Right renal cortex interstitium (tissue), 3 donors: ENCODE data around the gene TAF4. TPM values are rescaled to one million over a fixed set of nuclear protein-coding genes. Genes with fewer than 3 reads are reported as not detected.
"Not testable (repeated sequence)": the region's sequence is repeated elsewhere in the genome, so short reads cannot be mapped to it uniquely, and the experiment has no call there.

Source experiments
- DNase-seq, 3 donors: peaks; one replicate each; pipeline ENCODE4 v3.0.0-alpha.2; 2013; ENCODE audit warnings: low read depth in 3 of 3, low spot score in 2 of 3
- polyA plus RNA-seq, 3 donors: library from polyadenylated mRNA; unstranded; fragments of 120-200 nt; gene quantifications; one replicate each; pipeline ENCODE4 v1.2.1, GENCODE V29; 2013; ENCODE audit not compliant: insufficient read length in 3 of 3

The TAF4 gene
- polyA plus RNA-seq, 3 donors: 14.1 to 16.1 (median 14.8) TPM

DNA sequence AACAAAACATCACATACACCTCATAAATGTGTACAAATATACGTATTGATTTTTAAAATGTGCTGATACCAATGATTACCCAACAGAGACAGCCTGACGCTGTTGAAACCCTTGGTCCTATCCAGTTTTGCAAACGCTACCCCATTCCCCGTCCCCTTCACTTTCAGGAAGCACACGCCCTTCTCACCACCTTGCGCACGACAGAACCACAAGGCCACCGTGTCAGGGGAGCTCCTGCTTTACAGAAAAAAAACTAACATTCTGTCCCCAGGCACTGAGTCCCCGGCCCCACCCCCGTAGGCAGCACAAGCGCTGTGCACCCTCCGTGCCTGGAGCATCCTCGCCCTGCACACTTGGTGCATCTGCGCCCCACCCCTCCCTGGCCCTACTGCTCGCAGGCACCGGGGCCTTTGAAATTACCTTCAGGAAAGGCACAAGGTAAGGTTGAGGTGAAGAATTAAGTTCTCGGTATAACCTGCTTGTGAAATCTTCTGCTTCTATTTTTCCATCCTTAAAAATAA, 58.5 kb downstream of the TAF4 start:
- DNase-seq: no peak

DNA sequence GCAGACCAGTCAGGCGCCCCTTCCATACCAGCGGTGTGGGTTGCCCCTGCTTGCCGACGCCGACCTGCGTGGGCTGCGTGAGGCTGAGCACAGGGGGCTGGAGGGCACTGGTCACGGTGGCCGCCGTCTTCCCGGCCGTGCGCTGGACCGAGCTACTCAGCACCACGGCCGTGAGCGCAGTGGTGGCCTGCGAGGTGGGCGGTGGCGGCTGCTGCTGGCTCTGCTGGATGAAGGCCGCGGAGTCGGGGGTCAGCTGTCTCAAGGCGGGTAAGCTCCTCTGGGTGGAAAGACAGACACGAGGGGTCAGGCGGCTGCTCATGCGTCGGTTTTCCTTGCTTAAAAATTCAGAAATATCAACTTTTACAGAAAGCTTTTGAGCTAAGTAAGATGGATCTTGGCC, 59.2 kb downstream of the TAF4 start:
- no peak for DNase-seq

DNA sequence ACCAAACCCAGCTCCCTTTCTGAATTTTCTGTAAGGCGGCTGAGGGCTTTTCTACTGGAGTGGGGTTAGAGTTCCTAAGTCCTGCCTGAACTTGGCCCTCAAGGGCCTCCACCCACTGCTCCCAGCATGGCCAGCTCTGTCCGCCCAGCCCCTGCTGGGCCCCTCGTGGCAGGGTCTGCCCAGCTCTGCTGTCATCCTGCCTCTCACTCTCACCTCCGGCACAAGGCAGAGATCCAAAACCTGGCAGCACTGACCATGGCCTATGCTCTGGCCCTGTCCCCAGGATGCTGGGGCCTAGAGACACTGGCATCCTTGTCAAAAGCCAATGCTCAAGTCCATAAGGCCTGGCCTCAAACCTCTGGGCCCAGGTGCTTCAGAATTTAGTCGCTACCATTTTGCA, 61.1 kb downstream of the TAF4 start:
- no peak for DNase-seq

DNA sequence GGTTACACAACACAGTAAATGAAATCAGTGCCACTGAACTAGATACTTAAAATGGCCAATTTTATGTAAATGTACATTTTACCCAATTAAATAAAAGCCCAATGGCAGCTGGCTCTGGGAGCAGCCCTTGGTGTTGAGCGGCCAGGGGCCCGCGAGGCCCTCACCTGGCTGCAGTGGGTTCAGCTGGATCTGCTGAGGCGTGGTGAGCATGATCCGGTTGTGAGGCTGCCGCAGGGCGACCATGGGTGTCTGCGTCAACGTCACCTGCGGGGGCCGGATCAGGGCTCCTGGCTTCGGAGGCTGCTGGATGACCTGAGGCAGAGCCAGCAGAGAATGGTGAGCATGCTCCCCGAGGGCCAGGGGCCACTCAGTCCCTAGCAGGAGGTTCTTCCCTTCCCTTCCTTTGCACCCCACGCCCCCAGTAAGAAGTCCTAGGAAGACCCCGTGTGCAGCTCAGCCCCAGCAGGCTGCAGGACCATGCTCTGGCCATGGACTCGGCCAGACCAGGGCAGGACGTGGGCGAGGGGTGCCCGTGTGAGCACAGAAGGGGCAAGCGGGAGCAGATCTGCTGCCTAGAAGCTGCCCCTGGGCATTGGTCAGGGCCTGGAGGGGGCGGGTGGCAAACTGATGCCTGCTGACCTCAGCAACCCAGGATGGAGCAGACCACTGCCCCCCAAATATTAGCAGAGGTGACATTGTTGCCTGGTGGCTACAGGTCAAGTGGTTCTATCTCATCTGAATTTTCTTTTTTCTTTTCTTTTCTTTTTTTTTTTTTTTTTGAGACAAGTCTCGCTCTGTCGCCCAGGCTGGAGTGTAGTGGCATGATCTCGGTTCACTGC, 61.9 kb downstream of the TAF4 start:
- no peak for DNase-seq

DNA sequence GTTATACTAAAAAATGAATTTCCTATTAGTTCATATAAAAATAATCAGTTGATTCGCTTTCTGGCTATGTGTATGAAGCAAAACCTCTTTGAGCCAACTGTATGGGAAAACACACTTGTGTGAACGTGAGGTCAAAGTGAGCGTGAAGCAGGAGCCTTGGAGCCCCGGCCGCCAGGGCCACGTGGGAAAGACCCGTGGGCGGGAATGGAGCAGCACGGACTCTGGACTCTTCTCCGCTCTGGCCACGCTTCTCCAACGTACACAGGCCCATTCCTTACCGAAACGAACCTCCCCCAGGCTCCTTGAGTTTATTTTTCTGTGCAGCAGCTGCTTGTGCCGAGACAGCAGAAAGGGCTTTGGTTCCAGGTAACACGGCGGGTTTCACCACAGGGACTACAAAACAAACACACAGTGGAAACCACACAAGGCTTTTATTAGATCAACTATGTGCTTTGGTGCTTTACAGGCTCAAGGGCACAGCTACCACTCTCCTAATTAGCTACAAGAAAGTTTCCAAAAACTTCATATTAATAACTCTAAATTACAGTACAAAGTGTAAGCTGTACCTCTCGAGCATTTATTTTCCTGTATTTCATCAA, 62.7 kb downstream of the TAF4 start:
- DNase-seq: no peak

DNA sequence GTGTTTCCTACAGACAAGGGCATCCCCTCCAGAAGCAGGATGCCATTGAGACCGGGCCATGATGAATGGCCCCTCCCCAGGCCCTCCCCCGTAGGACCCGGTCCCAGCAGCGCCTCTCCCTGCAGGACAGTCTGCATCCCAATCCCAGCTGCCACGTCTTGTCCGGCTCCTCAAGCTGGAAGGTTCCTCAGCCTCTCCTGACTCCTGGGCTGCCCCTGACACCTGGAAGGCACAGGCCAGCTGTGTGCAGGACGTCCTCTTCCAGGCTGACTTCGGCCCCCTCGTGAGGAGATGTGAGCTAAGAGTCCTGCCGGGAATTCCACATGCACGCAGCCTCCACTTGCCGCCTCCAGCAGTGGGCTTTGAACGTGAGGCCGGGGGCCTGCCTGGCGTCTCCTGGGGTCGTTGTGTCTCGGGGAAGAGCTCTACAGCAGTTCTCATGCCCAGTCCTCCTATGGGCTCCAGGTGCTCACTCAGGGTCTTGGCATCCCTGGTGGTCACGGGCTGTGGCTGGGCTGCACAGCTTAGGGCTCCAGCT, 64.4 kb downstream of the TAF4 start:
- DNase-seq: no peak

DNA sequence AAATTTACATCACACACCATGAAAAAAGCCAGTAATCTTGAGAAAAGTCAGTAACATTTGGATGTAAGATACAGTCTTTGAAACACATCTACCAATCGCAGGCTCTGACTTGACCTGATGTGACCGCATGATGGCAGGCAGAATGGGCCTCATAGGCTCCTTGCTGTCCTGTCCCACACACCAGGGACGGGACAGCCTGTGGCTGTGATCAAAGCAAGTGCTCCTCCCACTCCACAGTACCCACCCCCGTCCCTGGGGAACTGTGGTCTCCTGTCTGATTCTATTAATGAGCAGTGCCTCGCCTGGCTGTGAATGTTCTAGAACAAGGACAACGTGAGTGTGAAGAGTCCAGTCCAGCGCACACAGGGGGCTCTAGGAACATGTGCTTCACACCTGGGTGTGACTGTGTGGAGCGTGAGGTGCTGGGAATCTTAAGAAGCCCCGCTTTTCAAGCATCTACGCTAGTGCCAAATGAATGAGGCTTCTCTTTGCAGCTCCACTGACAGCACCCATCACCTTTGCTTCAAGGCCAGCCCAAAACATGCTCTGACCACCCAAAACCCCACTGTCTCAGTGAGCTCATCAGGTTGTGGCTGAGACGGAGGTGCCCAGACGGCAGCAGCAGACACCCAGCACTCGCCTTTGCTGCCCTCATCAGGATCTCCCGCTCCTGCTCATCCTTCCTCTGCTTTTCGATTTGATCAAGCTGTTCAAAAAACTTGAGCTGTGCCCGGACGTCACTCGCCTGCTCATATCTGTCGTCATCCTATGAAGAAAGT, 67.1 kb downstream of the TAF4 start:
- DNase-seq: no peak

DNA sequence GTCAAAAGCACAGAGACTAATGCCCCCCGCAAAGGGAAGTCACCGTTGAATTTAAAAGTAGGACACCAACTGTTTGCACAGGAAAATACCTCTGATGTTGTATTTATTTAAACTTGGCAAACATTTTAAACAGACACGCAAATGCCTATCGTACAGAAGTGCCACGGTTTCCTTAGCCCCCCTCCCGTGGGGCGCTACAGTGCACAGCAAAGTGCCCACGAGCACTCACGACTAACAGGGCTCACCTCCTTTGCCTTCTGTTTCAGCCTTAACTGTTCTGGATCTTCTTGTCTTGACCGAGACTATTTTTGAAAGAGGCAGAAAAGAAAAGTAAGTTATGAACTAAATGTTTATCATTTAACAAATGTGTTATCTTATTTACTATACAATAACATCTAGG, 67.8 kb downstream of the TAF4 start:
- no peak for DNase-seq

DNA sequence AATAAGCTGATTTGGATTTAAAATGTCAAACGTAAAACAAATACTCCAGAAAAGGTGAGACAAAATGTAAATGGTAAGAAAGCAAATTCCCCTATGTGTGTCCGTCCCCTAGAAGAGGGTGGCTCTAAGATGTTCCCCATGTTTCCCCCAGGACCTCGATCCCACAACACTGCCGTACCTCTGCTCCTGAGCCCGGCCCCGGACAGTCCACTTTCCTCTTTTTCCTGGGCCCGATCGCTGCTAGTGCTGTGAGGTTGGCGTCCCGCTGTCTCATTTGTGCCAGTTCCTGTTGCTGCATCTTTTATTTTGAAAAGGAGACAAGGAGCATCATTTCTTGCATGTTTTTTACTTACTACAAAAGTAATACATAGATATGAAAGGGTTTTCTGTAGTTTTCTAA, 68.3 kb downstream of the TAF4 start:
- no peak for DNase-seq

DNA sequence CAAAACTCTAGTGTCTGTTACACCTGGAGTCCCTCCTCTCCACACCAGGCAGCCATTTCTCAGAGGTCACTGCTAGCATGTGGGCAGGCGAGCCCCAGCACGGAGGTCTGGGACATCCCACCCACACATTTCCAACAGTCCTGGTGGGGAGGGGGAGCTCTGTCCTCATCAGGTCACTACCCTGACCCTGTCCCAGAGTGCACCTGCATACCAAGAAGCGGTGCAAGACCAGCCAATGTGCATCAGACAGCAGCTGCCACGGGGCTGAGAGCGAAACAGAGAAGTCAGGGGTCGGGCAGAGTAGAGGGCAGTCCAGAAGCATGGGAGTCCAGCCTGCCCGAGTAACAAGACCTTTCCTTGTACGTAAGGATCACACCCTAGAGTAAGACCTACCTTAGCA, 71.1 kb downstream of the TAF4 start:
- DNase-seq: no peak

DNA sequence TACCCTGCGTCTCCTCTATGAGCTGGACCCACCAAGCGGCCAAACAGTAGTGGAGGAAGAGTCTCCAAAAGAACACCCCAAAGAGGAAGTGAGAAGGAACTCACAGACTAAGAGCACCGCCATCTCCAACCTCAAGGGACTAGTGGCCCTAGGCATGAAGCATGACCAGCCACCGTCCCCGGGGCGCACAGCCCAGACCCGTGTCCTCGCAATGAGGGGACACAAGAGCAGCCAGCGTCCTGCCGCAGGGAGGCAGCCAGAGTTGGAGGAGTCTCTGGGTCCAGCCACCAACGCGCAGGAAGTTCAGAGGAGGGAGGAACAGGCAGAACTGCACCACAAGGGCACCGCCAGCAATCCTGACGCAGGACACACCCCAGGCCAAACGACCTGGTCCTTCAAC, 72.6 kb downstream of the TAF4 start:
- DNase-seq: no peak

DNA sequence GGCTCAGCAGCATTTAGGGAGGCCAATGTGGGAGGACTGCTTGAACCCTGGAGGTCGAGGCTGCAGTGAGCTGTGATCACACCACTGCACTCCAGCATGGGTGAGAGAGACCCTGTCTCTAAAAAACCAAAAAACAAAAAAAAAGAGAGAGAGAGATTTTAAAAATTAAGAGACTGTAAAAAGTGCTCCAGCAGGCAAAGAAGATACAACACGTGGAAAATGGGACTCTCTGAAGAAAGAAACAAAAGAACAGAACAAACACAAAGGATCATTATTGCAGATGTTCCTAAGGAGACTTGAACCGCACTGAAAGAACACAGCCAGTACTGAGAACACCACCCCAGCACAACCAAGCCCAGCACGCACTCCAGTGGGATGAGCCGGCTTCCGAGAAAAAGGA, 74.2 kb downstream of the TAF4 start:
- no peak for DNase-seq

DNA sequence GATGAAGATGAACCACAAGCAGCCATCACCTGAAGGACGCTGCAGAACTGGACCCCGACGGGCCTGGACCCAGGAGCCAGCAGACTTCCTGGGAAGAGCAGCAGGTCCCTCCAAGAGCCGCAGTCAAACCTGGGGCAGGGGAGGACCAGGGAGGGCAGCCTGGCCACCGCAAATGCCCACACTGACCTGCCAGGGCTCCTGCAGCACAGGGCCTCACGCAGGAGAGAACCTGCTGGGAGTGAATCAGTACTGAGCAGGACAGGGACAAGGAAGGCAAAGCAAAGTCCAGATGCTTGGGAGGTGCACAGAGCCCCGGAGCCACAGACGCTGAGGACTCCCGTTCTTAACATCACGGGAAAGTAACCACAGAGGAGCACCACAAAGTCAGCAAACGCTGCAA, 75.2 kb downstream of the TAF4 start:
- DNase-seq: no peak

DNA sequence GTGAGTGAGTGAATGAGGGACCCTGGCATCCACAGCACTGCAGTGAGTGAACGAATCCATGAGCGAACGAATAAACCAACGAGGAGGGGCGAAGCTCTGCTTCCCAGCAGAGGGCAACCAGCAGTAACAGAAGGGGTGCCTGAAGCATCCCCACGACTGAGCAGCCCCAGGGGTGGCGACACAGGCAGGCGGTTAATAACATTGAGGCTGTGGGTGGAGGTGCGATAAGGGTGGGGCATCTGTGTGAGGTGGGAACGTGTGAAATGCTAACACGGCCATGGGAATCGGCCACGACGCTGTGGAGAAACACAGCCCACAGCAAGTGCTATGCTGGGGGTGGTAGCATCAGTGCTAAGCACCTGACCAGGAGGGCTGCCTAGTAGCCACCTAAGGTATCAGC, 75.9 kb downstream of the TAF4 start:
- DNase-seq: no peak

DNA sequence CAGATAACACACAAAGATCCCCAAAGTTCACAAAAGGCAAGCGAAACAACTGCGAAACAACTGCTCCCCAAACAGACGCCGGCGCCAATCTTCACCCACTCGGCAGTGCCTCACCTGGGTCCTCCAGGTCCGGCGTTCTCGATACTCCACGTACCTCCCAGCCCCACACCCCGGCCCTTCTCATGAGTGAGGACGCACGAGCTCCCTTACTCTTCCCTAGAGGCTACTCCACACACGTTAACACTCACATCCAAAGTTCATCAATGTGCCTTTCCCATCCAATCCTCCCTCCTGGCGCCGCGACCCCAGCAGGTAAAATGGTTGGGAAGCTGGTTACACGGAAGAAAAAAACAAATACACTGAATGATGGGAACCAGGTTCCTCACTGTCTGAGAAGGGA, 77.0 kb downstream of the TAF4 start:
- no peak for DNase-seq

DNA sequence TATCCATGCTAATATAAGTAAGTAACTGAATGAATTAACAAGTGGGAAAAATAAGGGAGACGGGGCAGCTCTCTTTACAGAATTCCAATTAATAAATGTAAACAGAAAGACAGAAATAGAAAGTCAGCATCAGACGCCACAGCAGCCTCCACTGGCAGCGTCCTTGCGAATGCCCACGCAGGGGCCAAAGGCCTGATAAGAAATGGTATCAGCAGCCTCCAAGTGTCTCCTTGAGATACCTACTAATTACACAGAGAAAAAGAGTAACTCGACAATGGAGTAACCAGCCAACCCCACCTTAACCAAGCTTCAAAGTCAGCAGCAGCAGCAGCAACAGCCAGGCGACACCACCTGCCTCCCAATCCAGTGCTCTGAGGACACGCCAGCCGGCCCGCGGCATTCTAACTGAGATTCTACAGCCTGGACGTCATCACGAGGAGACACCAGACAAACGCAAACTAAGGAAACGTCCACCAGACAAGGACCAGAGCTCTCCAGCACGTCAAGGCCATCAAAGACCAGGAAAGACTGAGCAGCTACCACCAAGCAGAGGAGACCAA, 78.8 kb downstream of the TAF4 start:
- no peak for DNase-seq

DNA sequence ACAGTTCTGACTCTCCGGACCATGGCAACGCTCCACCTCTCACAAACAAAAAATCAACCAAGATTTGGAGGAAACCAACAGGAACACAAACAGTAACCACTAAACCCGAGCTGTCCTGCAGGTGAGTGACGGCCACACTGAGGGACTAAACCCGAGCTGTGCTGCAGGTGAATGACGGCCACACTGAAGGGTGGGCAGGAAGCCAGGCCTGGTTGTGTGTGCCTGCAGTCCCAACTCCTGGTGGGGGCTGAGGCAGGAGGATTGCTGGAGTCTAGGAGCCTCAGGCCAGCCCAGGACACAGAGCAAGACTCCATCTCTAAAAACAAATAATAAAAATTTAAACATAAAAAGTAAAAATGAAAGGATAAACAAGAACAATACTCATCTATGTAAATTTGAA, 80.6 kb downstream of the TAF4 start:
- no peak for DNase-seq

DNA sequence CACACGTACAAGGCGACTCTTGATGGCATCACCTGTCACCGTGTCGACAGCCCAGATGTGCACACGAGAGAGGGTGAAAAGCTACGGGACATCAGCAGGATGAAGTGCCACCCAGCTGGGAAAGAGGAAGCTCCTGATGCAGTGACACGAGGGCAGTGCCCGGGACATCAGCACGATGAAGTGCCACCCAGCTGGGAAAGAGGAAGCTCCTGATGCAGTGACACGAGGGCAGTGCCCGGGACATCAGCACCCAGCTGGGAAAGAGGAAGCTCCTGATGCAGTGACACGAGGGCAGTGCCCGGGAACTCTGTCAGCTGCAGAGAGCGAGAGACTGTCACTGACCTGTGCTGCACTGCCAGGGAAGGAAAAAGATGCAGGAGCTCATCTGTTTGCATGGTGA, 81.2 kb downstream of the TAF4 start:
- not testable (repeated sequence) for DNase-seq

DNA sequence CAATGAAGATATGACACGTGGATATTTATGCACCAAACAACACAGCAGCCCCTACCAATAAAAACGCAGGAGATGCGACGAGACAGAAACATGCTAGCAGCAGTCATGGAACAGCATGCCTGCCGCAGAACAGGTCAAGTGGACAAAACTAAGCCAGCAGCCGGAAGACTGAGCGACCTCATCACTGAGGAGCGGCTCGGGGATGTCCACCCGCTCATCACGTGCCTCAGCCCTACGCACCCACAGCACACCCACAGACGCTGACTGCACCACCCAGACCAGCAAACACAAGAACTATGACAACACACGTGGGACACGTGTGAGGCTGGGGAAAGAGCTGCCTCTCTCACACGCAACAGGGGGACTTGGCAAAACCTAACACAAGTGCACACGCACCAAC, 81.7 kb downstream of the TAF4 start:
- no peak for DNase-seq

DNA sequence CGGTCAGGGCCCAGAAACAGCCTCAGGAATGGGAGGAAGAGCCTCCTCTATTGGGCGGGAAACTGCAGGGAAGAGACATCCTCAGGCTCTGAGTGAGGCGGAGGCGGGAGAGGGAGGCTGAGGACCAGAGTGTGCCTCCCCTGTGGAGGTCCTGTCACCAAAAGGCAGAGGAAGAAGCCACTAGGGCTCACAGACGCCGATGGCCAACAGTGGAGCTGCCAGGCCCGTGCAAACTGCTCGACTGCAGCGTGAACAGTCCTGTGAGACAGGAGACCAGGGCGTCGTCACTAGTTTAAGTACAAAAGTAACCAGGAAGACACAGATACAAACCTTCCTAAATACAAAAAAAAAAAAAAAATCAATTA, 82.7 kb downstream of the TAF4 start:
- no peak for DNase-seq
